ENCODE results near the gene ZNF800. TPM values are rescaled to one million over a fixed set of nuclear protein-coding genes. Genes with fewer than 3 reads are reported as not detected.

Gene ZNF800
- total RNA-seq, 1 donor, result 37.5 TPM

DNA sequence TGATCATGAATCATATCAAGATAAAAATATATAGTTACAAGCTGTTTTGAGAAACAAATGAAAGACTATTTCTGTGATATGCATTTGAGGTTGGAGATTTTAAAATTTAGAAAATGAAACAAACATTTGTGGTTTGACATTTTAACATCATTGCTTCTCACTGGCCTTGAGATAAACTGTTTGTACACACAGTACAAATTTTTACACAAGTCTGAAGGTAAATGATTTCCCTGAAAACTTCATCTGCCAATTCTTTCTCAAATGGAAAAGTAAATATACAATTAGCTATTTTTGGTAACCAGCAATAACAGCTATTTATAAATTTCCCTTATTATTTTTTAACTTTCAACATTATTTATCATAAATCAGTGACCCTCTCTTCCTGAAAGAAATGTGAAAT is 38.6 kb downstream of the ZNF800 start:
- TF ChIP-seq, protein P1, sequence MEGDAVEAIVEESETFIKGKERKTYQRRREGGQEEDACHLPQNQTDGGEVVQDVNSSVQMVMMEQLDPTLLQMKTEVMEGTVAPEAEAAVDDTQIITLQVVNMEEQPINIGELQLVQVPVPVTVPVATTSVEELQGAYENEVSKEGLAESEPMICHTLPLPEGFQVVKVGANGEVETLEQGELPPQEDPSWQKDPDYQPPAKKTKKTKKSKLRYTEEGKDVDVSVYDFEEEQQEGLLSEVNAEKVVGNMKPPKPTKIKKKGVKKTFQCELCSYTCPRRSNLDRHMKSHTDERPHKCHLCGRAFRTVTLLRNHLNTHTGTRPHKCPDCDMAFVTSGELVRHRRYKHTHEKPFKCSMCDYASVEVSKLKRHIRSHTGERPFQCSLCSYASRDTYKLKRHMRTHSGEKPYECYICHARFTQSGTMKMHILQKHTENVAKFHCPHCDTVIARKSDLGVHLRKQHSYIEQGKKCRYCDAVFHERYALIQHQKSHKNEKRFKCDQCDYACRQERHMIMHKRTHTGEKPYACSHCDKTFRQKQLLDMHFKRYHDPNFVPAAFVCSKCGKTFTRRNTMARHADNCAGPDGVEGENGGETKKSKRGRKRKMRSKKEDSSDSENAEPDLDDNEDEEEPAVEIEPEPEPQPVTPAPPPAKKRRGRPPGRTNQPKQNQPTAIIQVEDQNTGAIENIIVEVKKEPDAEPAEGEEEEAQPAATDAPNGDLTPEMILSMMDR (IDR thresholded peaks at IDR 0.05; ENCODE audit: insufficient read depth, low read length), result no peak
- DNase-seq (ENCODE audit: low read depth), result no peak
- H3K4me3 ChIP-seq (ENCODE audit: low read depth, low read length), result no peak overlapping the region

DNA sequence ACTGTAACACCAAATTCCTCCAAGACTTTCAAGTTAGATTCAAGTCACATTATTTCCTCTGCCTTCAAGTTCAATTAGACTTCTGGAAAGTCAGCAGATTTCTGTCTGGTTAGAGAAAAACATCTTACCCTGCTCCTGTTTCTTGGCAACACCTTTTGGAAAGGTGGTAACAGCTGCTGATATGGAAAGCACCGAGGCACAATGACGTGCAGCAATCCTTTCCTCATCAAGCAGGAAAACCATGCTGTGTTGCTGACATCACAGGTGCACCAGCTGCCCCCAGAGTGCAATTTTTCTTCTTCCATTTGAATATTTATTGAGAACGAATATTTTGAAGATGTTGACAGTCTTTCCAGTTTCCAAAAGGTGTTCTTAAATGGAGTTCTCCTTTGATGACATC is 41.9 kb downstream of the ZNF800 start:
- TF ChIP-seq, protein P1 (IDR thresholded peaks at IDR 0.05; ENCODE audit: insufficient read depth, low read length), result no peak
- DNase-seq (ENCODE audit: low read depth), result no peak
- no peak overlapping the region for H3K4me3 ChIP-seq (ENCODE audit: low read depth, low read length)

DNA sequence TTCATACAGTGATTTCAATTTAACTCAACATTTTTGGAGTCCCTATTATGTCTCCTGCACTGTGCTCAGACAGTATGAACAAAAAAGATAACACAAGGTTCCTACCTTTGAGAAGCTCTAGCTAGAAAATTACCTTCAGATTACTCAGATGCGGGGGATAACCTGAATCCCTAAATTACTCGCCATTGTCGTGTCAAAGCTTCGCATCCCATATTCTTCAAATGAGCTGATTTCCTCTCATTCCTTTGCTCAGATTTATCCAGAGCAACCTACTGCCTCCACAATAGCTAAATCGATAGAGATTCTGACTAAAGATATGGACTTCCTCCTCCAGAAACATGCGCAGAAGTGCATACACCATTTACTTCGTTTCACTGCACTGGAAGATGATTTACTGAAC is 42.6 kb downstream of the ZNF800 start:
- TF ChIP-seq, protein P1 (IDR thresholded peaks at IDR 0.05; ENCODE audit: insufficient read depth, low read length), result no peak
- H3K4me3 ChIP-seq (ENCODE audit: low read depth, low read length), result no peak overlapping the region
- no peak for DNase-seq (ENCODE audit: low read depth)

DNA sequence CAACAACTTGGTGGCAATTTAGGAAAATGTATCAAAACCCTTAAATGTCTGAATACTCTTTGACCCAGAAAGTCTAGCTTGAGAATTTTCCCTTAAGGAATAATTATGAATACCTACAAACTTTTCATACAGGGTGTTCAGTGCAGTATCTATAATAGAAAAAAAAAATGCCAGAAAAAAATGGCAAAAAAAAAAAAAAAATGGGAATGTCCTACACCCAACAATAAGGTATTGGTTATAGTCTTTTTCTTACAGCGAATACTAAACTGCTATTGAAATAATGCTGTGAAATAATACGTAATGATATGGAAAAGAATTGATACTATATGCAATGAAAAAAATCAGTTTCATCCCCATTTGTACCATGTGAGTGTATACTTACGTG is 44.3 kb downstream of the ZNF800 start:
- TF ChIP-seq, protein P1 (IDR thresholded peaks at IDR 0.05; ENCODE audit: insufficient read depth, low read length), result no peak
- DNase-seq (ENCODE audit: low read depth), result peak; percentile 5
- H3K4me3 ChIP-seq (ENCODE audit: low read depth, low read length), result peak overlapping the region; percentile 59

DNA sequence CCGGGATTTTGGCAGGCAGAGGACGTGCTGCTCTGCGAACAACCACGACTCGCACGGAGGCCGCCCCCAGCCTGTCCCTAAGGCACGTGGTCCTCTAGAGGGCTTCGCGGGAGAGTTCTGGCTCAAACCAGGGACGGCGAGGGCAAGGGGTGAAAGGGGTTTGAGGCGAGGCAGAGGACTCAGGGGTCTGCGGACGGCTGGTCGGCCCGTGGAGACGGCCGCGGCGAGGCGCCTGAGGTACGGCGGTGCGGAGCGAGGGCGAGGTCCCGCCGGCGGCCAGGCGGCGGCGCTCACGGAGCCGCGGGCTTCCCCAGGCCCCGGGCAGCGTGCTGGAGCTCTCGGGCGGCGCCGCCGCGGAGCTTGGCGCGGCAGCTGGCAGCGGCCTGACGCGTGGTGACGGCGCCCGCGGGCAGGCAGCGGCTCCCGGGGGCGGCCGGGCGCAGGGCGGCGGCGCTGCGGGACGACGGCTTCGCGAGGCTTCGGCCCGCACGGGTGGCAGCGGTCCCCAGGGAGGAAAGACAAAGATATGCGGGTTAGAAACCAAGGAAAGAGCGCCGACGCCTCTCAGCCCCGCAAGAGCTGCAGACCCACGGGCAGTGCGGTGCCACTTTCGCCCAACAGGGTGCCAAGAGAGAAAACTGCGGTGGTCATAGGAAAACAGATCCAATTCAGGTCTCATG is 44.8 kb downstream of the ZNF800 start:
- H3K4me3 ChIP-seq (ENCODE audit: low read depth, low read length), result peak overlapping the region; percentile 59
- peak; percentile 43 for DNase-seq (ENCODE audit: low read depth)
- TF ChIP-seq, protein P1 (IDR thresholded peaks at IDR 0.05; ENCODE audit: insufficient read depth, low read length), result peak; percentile 47

DNA sequence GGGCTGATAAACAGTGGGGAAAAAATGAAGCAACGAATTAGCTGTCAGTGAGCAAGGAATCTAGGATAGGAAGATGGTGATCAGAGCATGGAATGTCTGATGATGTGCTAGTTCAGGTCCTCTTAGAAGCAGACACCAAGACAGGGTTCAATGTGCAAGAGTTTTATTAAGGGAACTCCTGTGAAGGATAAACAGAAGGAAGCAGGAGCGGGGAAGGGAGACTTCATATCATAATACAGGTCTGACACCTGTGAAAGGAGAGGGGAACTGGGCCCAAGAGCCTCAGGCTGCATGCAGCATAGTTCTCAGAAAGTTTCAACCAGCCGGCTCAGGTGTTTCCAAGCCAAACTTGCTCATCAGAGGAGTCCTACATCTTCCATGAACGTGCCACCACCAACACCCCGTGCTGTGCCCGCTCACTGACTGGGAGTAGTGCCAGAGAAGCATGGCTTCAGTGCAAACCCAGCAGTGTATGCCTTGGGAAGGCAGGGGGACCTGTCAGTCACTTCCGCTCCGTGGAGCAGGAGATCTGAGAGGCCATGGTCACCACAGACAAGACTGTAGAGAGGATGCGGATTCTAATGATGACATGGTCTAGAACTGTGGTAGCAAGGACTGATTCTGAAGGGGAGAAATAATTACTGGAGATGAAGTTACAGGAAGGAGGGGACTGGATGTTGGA is 45.8 kb downstream of the ZNF800 start:
- no peak for DNase-seq (ENCODE audit: low read depth)
- no peak overlapping the region for H3K4me3 ChIP-seq (ENCODE audit: low read depth, low read length)
- TF ChIP-seq, protein P1 (IDR thresholded peaks at IDR 0.05; ENCODE audit: insufficient read depth, low read length), result no peak
